NCI-H2227 (cell line): ENCODE results near the gene PRSS27.
A peak's percentile ranks its signal among the peaks of the same experiment; 100 is the strongest.
"Not testable (repeated sequence)": the region's sequence is repeated elsewhere in the genome, so short reads cannot be mapped to it uniquely, and the experiment has no call there.

Experiments used
- DNase-seq: peaks from one replicate; lab custom pipeline; 2025; ENCODE audit not compliant: unreplicated experiment; lab: John Stamatoyannopoulos, UW

Gene PRSS27

DNA sequence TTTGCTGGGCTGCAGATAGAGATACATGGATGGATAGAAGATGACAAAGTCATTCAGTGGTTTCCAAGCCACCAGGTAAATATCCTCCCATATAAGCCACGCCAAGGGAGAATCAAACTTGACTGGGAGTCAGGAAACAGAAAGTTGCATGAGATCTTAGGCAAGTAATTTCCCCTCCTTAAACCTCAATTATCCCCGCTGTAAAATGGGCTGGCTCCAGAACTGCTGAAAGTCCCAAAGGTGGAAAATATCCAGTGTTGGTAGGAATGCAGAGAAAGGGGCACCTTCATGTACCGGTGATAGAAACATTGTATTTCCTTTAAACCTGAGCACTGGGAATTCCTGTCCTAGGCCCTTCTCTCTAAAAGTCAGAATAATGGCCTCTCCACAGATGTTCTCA, 43.1 kb downstream of the PRSS27 start:
- DNase-seq = not testable (repeated sequence)

DNA sequence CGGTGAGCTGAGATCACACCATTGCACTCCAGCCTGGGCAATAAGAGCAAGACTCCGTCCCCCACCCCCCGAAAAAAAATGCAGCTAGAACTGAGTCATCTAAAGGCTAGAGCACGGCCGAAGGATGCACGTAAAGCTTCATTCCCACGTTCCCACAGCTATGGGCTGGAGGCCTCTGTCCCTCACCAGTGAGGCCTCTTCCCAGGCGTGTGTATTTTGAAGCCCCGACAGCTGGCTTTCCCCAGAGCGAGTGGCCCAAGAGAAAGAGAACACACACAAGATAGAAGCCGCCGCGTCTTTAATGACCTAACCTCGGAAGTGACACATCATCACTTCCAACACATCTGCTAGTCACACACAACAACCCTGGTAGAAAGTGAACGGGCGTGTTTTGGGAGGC, 44.3 kb downstream of the PRSS27 start:
- no peak for DNase-seq

DNA sequence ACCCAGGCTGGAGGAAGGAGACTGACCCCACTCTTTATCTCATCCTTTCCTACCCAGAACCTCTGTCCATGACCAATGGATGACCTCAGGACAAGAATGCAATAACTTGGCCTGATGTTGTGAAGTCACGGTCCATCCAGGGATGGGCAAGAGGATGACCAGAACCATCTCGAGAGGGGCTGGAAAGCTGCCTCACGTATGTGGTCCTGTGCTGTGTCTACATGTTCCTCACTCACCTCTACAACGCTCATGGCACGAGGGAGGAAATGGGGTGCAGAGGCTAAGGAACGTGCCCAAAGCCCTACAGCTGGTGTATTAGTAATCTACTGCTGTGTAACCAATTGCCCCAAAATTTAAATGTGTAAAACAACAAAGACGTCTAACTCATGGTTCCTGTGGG, 45.0 kb downstream of the PRSS27 start:
- no peak for DNase-seq

DNA sequence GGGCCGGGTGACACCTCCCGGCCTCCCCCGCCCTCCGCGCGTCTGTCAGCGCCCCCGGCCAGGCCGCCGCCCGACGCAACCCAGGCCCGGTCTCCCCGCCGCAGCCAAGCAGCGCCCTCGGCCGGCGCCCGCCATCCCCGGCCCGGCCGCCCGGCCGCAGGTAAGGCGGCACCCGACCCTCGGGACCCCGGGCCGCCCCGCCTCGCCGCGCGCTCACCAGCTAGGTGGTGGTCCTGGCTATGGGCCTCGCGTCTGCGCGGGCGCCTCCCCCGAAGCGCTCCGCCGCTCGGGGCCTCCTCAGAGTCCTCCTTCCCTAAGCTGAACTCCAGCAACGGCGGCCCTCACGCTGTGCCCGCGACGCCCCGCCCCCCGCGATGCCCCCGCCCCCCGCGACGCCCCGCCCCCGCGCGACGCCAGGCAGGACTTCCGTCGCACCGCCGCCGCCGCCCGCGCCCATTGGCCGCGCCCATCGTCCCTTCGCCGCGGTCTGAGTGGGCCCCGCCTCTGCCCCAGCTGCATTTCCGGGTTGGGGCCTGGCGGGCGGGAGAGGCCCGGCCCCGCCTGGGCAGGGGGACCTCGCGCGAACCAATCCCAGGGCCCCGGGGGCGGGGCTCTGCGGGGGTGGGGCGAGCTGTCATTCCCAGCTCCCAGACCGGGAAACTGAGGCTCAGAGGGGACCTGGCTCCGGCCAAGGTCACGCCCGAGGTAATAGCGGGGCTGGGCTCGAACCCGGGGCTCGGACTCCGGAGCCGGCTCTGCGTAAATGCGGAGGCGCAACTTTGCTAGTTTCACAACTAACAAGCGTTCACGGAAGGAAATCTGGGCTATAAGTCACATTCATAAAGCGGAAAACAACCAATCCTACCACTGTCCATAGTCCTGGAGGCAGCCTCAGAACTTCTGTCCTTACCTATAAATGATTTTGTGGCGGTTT, 46.7 kb downstream of the PRSS27 start:
- peak; percentile 100 for DNase-seq

DNA sequence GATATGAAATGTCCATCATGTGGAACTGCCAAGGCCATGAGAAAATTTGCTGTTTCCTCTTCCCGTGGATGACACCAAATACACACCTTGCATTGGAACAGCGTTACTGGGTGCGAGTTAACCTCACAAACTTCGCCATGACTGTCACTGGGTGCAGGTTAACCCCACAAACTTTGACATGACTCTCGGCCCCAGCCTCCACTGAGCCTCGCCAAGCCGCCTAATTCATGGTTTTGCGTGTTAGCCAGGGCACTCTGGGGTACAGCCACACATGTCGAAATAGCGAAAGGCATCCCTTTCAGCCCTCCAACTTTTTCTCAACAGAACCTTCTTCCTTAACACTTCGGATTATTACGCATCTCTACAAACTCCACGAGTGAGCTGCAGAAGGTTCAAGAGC, 48.3 kb downstream of the PRSS27 start:
- no peak for DNase-seq

DNA sequence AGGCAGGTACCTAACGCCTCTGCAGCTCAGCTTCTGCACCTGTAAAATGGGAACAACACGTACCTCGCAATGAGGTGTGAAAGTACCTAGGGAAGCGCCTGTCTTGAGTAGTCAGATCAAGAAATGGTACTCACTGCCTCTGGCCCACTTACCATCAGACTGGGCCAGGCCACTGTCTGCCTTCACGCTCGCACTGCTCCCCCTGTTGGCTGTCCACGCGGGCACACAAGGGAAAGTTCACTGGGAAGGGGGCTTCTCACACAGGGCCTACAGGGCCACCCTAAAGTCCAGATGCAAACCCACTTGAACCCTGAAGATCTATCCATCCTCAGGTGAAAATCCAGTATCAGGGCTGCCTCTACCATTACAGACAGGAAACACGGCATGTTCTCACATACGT, 48.8 kb downstream of the PRSS27 start:
- peak; percentile 48 for DNase-seq

DNA sequence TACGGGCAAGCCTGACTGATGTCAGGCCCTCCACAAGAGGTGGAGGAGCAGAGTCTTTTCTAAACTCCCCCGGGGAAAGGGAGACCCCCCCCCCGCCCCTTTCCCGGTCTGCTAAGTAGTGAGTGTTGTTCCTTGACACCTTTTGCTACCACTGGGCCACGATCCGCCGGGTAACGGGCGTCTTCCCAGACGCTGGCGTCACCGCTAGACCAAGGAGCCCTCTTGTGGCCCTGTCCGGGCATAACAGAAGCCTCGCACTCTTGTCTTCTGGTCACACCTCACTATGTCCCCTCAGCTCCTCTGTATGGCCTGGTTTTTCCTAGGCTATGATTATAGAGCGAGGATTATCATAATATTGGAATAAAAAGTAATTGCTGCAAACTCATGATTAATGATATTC, 50.0 kb downstream of the PRSS27 start:
- peak; percentile 80 for DNase-seq

DNA sequence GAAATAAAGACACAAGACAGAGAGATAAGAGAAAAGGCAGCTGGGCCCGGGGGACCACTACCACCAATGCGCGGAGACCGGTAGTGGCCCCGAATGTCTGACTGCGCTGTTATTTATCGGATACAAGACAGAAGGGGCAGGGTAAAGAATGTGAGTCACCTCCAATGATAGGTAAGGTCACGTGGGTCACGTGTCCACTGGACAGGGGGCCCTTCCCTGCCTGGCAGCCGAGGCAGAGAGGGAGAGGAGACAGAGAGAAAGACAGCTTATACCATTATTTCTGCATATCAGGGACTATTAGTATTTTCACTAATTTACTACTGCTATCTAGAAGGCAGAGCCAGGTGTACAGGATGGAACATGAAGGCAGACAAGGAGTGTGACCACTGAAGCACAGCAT, 50.4 kb downstream of the PRSS27 start:
- not testable (repeated sequence) for DNase-seq

DNA sequence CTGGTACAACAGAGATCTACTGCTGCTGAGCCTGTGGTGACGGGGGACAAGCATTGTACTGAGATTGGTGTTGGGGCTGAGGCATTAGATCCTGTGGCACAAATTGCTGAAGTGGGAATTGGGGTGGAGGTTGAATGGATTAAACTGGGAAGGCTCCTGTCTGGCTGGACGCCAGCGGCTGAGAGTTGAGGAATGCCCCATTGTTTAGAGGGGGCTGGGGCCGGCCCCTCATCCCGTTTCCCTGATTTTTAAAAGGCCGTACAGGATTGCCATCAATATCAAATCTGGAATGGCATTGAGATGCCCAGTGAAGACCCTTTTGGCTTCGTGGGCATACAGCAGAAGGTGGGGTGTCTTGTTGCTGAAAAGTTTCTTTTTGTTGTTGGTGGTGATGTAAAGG, 53.4 kb downstream of the PRSS27 start:
- not testable (repeated sequence) for DNase-seq

DNA sequence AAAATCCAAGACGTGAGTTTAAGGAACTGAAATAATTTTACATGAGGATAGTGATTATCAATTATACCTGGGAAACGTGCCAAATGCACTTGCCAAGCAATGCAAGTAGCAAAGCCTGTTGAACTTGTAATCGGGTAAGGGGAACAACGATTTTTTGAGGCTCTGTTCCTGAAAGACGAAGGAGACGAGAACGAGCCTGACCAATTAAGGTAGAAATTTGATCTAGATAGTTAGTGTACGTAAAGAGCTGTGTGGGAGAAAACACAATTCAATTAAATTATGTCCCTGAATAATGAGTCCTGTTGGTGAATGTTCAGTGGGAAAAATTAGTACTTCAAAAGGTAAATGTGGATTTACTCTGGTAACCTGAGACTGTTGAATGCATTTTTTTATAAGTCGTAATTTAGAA, 55.4 kb downstream of the PRSS27 start:
- DNase-seq = peak; percentile 64

DNA sequence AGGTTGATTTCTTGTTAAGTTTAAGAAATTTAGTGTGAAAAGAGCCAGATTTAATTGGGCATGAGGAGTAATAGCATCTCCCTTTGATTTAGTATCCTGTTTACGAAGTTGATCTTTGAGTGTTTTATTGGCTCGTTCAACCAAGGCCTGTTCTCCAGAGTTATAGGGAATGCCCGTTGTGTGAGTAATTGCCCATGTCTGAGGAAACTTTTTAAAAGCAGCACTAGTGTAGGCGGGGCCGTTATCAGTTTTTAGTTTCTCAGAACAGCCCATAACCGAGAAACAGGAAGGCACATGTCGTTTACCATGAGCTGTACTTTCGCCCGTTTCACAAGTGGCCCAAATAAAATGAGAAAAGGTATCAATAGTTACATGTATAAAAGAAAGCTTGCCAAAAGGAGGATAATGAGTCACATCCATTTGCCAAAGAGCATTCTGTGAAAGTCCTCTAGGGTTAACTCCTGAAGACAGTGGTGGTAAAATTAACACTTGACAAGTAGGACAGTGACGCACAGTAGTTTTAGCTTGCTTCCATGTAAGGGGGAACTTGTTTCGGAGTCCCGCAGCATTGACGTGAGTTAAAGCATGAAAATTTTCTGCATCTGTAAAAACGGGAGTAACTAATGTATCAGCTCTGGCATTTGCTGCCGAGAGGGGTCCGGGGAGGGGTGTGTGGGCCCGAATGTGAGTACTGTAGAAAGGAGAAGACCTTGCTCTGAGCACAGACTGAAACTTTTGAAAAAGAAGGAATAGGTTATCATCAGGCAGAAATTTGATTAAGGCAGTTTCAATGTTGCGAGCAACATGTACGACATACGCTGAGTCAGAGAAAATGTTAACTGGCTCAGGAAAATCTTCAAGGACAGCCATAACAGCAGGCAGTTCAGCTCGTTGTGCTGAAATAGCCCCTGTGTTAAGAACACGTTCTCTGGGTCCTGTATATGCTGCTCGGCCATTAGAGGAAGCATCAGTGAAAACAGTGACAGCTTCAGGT, 56.2 kb downstream of the PRSS27 start:
- no peak for DNase-seq
